Erythroblast (primary cell): ENCODE results near the gene SLC12A2.

Experiments
- GATA1 ChIP-seq: IDR thresholded peaks from 2 replicates; pipeline ENCODE4 v1.6.1; 2011; ENCODE audit warnings: low read depth, mild to moderate bottlenecking, control low read depth, low read length, moderate library complexity
- POLR2A ChIP-seq: IDR thresholded peaks from 2 replicates; pipeline ENCODE4 v1.6.1; 2011; ENCODE audit warnings: mild to moderate bottlenecking, low read length

DNA sequence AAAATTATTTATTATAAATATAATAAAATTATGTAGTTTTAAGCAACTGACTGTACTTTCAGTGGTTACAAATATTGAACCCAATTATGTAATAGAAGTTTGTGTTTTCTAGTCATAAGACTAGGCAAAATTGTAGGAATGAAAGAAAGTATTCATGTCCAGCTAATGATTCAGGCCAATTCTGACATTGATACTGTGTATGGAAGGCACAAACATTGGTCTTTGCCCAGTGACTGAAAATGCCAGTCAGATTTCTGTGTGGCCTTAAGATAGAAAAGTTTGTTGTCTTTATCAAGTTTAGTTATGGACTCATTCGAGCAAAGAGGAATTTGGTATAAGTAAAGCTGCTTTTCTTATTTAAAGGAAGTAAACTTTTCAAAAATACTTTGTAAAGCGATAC lies 60.3 kb downstream of the SLC12A2 start:
- no peak for TF ChIP-seq POLR2A
- no peak for TF ChIP-seq GATA1
